ENCODE results near the gene PPP1R3G.

- TF ChIP-seq CTCF (IDR thresholded peaks at IDR 0.05) (no peak), POLR2A (IDR thresholded peaks at IDR 0.05) (no peak)
Observed at GRCh38 chr6:5083307-5083583, 1.9 kb upstream of the PPP1R3G start.

Measured in body of pancreas (tissue), 4 donors.